CD8-positive, alpha-beta memory T cell (primary cell): ENCODE measurements around the gene ZBTB16. TPM values are rescaled to one million over a fixed set of nuclear protein-coding genes. Genes with fewer than 3 reads are reported as not detected.

ENCODE experiments used
- CTCF ChIA-PET: fragments of 350-600 bp; sonication (Branson Sonifier 250); formaldehyde crosslinking; loops from one replicate; lab custom pipeline; 2021; ENCODE audit warnings: antibody characterized with exemption; lab: Charles Lee
- POLR2A ChIA-PET: fragments of 350-600 bp; sonication (Branson Sonifier 250); formaldehyde crosslinking; loops from one replicate; lab custom pipeline; 2021; ENCODE audit warnings: antibody characterized with exemption; lab: Charles Lee
- DNase-seq, 5 donors: peaks; one replicate each; pipeline versions ENCODE4 v3.0.0 to v3.0.0-alpha.2; 2020 to 2022; ENCODE audit warnings: mixed read lengths in 1 of 5
- H3K27ac ChIP-seq: one replicate; pipeline ENCODE4 v1.7.0; 2013; ENCODE audit warnings: low read depth, mild to moderate bottlenecking, low read length, moderate library complexity
- H3K27me3 ChIP-seq: 2 replicates; pipeline ENCODE4 v1.7.0; 2013; ENCODE audit warnings: low read length, mild to moderate bottlenecking; ENCODE audit not compliant: insufficient read depth, poor library complexity, severe bottlenecking
- H3K36me3 ChIP-seq: 2 replicates; pipeline ENCODE4 v1.7.0; 2013; ENCODE audit warnings: mild to moderate bottlenecking, low read length, moderate library complexity; ENCODE audit not compliant: insufficient read depth
- H3K4me1 ChIP-seq: 2 replicates; pipeline ENCODE4 v1.7.0; 2013; ENCODE audit warnings: mild to moderate bottlenecking, low read length, moderate library complexity; ENCODE audit not compliant: insufficient read depth
- H3K4me3 ChIP-seq: 2 replicates; pipeline ENCODE4 v1.7.0; 2013; ENCODE audit warnings: mild to moderate bottlenecking, low read length
- H3K9me3 ChIP-seq: 2 replicates; pipeline ENCODE4 v1.7.0; 2013; ENCODE audit warnings: mild to moderate bottlenecking, low read length
- H3K27ac Mint-ChIP-seq, 8 donors: one replicate each; pipeline ENCODE4 v1.8.0; 2020 to 2021; ENCODE audit warnings: mixed read lengths in 8 of 8, mild to moderate bottlenecking in 6 of 8, inconsistent platforms in 3 of 8, moderate library complexity in 3 of 8
- H3K27me3 Mint-ChIP-seq, 2 donors: one replicate each; pipeline ENCODE4 v1.8.0; 2020 to 2021; ENCODE audit warnings: mixed read lengths in 2 of 2, mild to moderate bottlenecking in 1 of 2, moderate library complexity in 1 of 2
- H3K36me3 Mint-ChIP-seq, 3 donors: one replicate each; pipeline ENCODE4 v1.8.0; 2020 to 2021; ENCODE audit warnings: mixed read lengths in 3 of 3, inconsistent platforms in 1 of 3, mild to moderate bottlenecking in 1 of 3
- H3K4me1 Mint-ChIP-seq, 3 donors: one replicate each; pipeline ENCODE4 v1.8.0; 2020 to 2021; ENCODE audit warnings: mixed read lengths in 3 of 3, inconsistent platforms in 1 of 3, mild to moderate bottlenecking in 1 of 3
- H3K4me3 Mint-ChIP-seq, 7 donors: one replicate each; pipeline ENCODE4 v1.8.0; 2020 to 2021; ENCODE audit warnings: mixed read lengths in 7 of 7, mild to moderate bottlenecking in 6 of 7, moderate library complexity in 4 of 7, inconsistent platforms in 2 of 7
- H3K9me3 Mint-ChIP-seq, 5 donors: one replicate each; pipeline ENCODE4 v1.8.0; 2020 to 2022; ENCODE audit warnings: mixed read lengths in 5 of 5, mild to moderate bottlenecking in 3 of 5, moderate library complexity in 2 of 5, inconsistent platforms in 1 of 5
- polyA plus RNA-seq: library from polyadenylated mRNA; unstranded; fragments of 300-500 nt; fragmentation: Illumina TruSeq; gene quantifications from one replicate; pipeline ENCODE4 v1.2.3, GENCODE V29; 2021
- total RNA-seq, 2 experiments: library from RNA; stranded (reverse); gene quantifications; one replicate each; pipeline ENCODE4 v1.2.3, GENCODE V29; 2021

Gene ZBTB16
- total and polyA plus RNA-seq, 3 experiments from 2014 or later, result 2.1 to 71.9 (median 2.2) TPM

GRCh38 chr11:114179234-114179941 lies 119.9 kb downstream of the ZBTB16 start:
- Histone ChIP-seq H3K27me3 (no peaks in the 10 kb centered on the region), H3K4me3 (no peak overlapping the region), H3K9me3 (no peaks in the 10 kb centered on the region), H3K36me3 (no peaks in the 10 kb centered on the region), H3K4me1 (peaks cover 78% of the 10 kb centered on the region), H3K27ac (no peak overlapping the region)
- POLR2A ChIA-PET, result interaction anchor here (1.2 kb wide), 1 partner anchor 10 kb away, joined by 3 read pairs; no protein-coding TSS in a partner anchor
- peak overlapping the region in 5 of 7 donors; percentile 16 to 70 (median 46) for H3K4me3 Mint-ChIP-seq
- CTCF ChIA-PET, result interaction anchor here (0.6 to 2.7 kb wide), 8 partner anchors 9 to 135 kb away, joined by 3 to 7 read pairs (median 4); no protein-coding TSS in a partner anchor
- peaks cover 0 to 3% of the 10 kb centered on the region in 2 donors for H3K27me3 Mint-ChIP-seq
- no peaks in the 10 kb centered on the region for H3K9me3 Mint-ChIP-seq
- no peaks in the 10 kb centered on the region for H3K36me3 Mint-ChIP-seq
- H3K27ac Mint-ChIP-seq, result peak overlapping the region; percentile 11 to 91 (median 78)
- peak in 1 of 5 donors; percentile 29 for DNase-seq
- peaks cover 75 to 86% (median 82%) of the 10 kb centered on the region in 3 donors for H3K4me1 Mint-ChIP-seq

GRCh38 chr11:114180301-114181055 lies 121.0 kb downstream of the ZBTB16 start:
- Histone ChIP-seq H3K9me3 (no peaks in the 10 kb centered on the region), H3K27ac (no peak overlapping the region), H3K36me3 (no peaks in the 10 kb centered on the region), H3K4me3 (no peak overlapping the region), H3K27me3 (no peaks in the 10 kb centered on the region), H3K4me1 (peaks cover 72% of the 10 kb centered on the region)
- peak in 1 of 5 donors; percentile 35 for DNase-seq
- Mint-ChIP-seq H3K4me3 (peak overlapping the region in 2 of 7 donors; percentile 37 to 60), H3K4me1 (peaks cover 75 to 82% (median 77%) of the 10 kb centered on the region in 3 donors), H3K36me3 (peaks cover 0 to 1% (median 0%) of the 10 kb centered on the region in 3 donors), H3K27me3 (peaks cover 0 to 3% of the 10 kb centered on the region in 2 donors), H3K27ac (peak overlapping the region in 7 of 8 donors; percentile 66 to 93 (median 82)), H3K9me3 (no peaks in the 10 kb centered on the region)
- CTCF ChIA-PET, result interaction anchor here (1.1 to 2.7 kb wide), 10 partner anchors 12 to 305 kb away, joined by 3 to 7 read pairs (median 4); partner anchors contain the start of genes USP28 and ZBTB16
- POLR2A ChIA-PET, result interaction anchor here (1.1 kb wide), 1 partner anchor 13 kb away, joined by 4 read pairs; no protein-coding TSS in a partner anchor

GRCh38 chr11:114181195-114181594 lies 121.7 kb downstream of the ZBTB16 start:
- H3K4me3 ChIP-seq, result no peak overlapping the region
- DNase-seq, result no peak
- H3K27me3 Mint-ChIP-seq, result peaks cover 0 to 3% of the 10 kb centered on the region in 2 donors
- peak overlapping the region in 6 of 8 donors; percentile 47 to 97 (median 94) for H3K27ac Mint-ChIP-seq
- H3K4me1 Mint-ChIP-seq, result peaks cover 77 to 82% (median 79%) of the 10 kb centered on the region in 3 donors
- no peaks in the 10 kb centered on the region for H3K9me3 ChIP-seq
- peaks cover 72% of the 10 kb centered on the region for H3K4me1 ChIP-seq
- H3K36me3 Mint-ChIP-seq, result peaks cover 0 to 1% (median 0%) of the 10 kb centered on the region in 3 donors
- no peak overlapping the region for H3K27ac ChIP-seq
- POLR2A ChIA-PET, result interaction anchor here (1.1 kb wide), 1 partner anchor 14 kb away, joined by 4 read pairs; no protein-coding TSS in a partner anchor
- H3K27me3 ChIP-seq, result no peaks in the 10 kb centered on the region
- CTCF ChIA-PET, result interaction anchor here (1.1 to 2.5 kb wide), 8 partner anchors 8 to 306 kb away, joined by 3 to 7 read pairs (median 4); partner anchors contain the start of genes USP28 and ZBTB16
- no peaks in the 10 kb centered on the region for H3K9me3 Mint-ChIP-seq
- peak overlapping the region in 1 of 7 donors; percentile 83 for H3K4me3 Mint-ChIP-seq
- H3K36me3 ChIP-seq, result no peaks in the 10 kb centered on the region

GRCh38 chr11:114181752-114182151 lies 122.2 kb downstream of the ZBTB16 start:
- no peaks in the 10 kb centered on the region for H3K9me3 Mint-ChIP-seq
- peak overlapping the region in 2 of 7 donors; percentile 47 to 83 for H3K4me3 Mint-ChIP-seq
- peak overlapping the region; percentile 44 to 97 (median 96) for H3K27ac Mint-ChIP-seq
- Histone ChIP-seq H3K4me1 (peaks cover 72% of the 10 kb centered on the region), H3K4me3 (no peak overlapping the region), H3K27me3 (no peaks in the 10 kb centered on the region), H3K27ac (no peak overlapping the region), H3K36me3 (no peaks in the 10 kb centered on the region), H3K9me3 (no peaks in the 10 kb centered on the region)
- H3K4me1 Mint-ChIP-seq, result peaks cover 80 to 83% (median 83%) of the 10 kb centered on the region in 3 donors
- DNase-seq, result no peak
- peaks cover 0 to 3% of the 10 kb centered on the region in 2 donors for H3K27me3 Mint-ChIP-seq
- POLR2A ChIA-PET, result interaction anchor here (1.3 to 2.1 kb wide), 2 partner anchors 9 to 21 kb away, joined by 5 to 8 read pairs; no protein-coding TSS in a partner anchor
- CTCF ChIA-PET, result interaction anchor here (0.9 to 3.9 kb wide), 12 partner anchors 7 to 307 kb away, joined by 3 to 42 read pairs (median 6); partner anchors contain the start of genes USP28 and ZBTB16
- peaks cover 0 to 1% (median under 1%) of the 10 kb centered on the region in 3 donors for H3K36me3 Mint-ChIP-seq

- Histone ChIP-seq H3K4me1 (peaks cover 71% of the 10 kb centered on the region), H3K36me3 (no peaks in the 10 kb centered on the region), H3K27me3 (no peaks in the 10 kb centered on the region), H3K9me3 (no peaks in the 10 kb centered on the region), H3K4me3 (peak overlapping the region; percentile 21), H3K27ac (peak overlapping the region; percentile 20)
- H3K9me3 Mint-ChIP-seq, result no peaks in the 10 kb centered on the region
- ChIA-PET POLR2A (interaction anchor here (1.0 to 3.3 kb wide), 8 partner anchors 8 to 122 kb away, joined by 3 to 16 read pairs (median 6); no protein-coding TSS in a partner anchor), CTCF (interaction anchor here (0.9 to 3.9 kb wide), 15 partner anchors 8 to 279 kb away, joined by 3 to 42 read pairs (median 7); partner anchors contain the start of gene ZBTB16)
- DNase-seq, result no peak
- peaks cover 0 to 7% (median 1%) of the 10 kb centered on the region in 3 donors for H3K36me3 Mint-ChIP-seq
- H3K4me1 Mint-ChIP-seq, result peaks cover 85 to 91% (median 91%) of the 10 kb centered on the region in 3 donors
- H3K27me3 Mint-ChIP-seq, result peaks cover 0 to 3% of the 10 kb centered on the region in 2 donors
- peak overlapping the region; percentile 47 to 83 (median 71) for H3K4me3 Mint-ChIP-seq
- peak overlapping the region; percentile 86 to 97 (median 96) for H3K27ac Mint-ChIP-seq
Measured at GRCh38 chr11:114182471-114183043, 123.0 kb downstream of the ZBTB16 start.

GRCh38 chr11:114183044-114183511 lies 123.6 kb downstream of the ZBTB16 start:
- H3K36me3 ChIP-seq, result no peaks in the 10 kb centered on the region
- peak; percentile 44 to 87 (median 70) for DNase-seq
- no peaks in the 10 kb centered on the region for H3K9me3 ChIP-seq
- ChIA-PET POLR2A (interaction anchor here (0.8 to 3.3 kb wide), 9 partner anchors 8 to 122 kb away, joined by 3 to 16 read pairs (median 5); no protein-coding TSS in a partner anchor), CTCF (interaction anchor here (0.9 to 3.9 kb wide), 15 partner anchors 8 to 190 kb away, joined by 3 to 42 read pairs (median 7); partner anchors contain the start of gene ZBTB16)
- Mint-ChIP-seq H3K27me3 (peaks cover 0 to 3% of the 10 kb centered on the region in 2 donors), H3K4me1 (peaks cover 84 to 94% (median 92%) of the 10 kb centered on the region in 3 donors), H3K9me3 (no peaks in the 10 kb centered on the region), H3K27ac (peak overlapping the region; percentile 86 to 97 (median 96)), H3K36me3 (peaks cover 0 to 7% (median 1%) of the 10 kb centered on the region in 3 donors), H3K4me3 (peak overlapping the region; percentile 47 to 83 (median 71))
- H3K27me3 ChIP-seq, result no peaks in the 10 kb centered on the region
- H3K4me1 ChIP-seq, result peaks cover 66% of the 10 kb centered on the region
- H3K27ac ChIP-seq, result peak overlapping the region; percentile 20
- peak overlapping the region; percentile 21 for H3K4me3 ChIP-seq
